GM12878 (cell line): Measurements from ENCODE around the gene RINT1. TPM values are rescaled to one million over a fixed set of nuclear protein-coding genes. Genes with fewer than 3 reads are reported as not detected.

ENCODE experiments used
- ATAC-seq: fragments of 200-7000 bp; cut with Tn5 transposase; 3 replicates; pipeline ENCODE4 v1.9.1; 2020; ENCODE audit warnings: mild to moderate bottlenecking, moderate library complexity
- BruUV-seq: library from RNA; stranded (reverse); fragments of 400-500 nt; replicated peaks from 2 replicates; lab custom pipeline; 2021; lab: Mats Ljungman, UMichigan
- CTCF ChIA-PET: fragments of 300-600 bp; sonication (Branson Sonifier 250); formaldehyde crosslinking; extraction: SDS; loops from one replicate; lab custom pipeline; 2021; ENCODE audit warnings: inconsistent platforms; lab: Yijun Ruan, JAX
- POLR2A ChIA-PET: fragments of 350-600 bp; formaldehyde crosslinking; extraction: SDS; loops from one replicate; lab custom pipeline; 2021; ENCODE audit warnings: inconsistent platforms; lab: Charles Lee
- RAD21 ChIA-PET: fragments of 300-600 bp; sonication (Branson Sonifier 250); formaldehyde crosslinking; loops from one replicate; lab custom pipeline; 2023; ENCODE audit warnings: antibody characterized with exemption; ENCODE audit not compliant: unreplicated experiment; lab: Charles Lee
- SMC1A ChIA-PET: fragments of 300-600 bp; sonication (Branson Sonifier 250); formaldehyde crosslinking; loops from one replicate; lab custom pipeline; 2023; ENCODE audit not compliant: unreplicated experiment, uncharacterized antibody; lab: Charles Lee
- DNase-seq: peaks from one replicate; pipeline ENCODE4 v3.0.0-alpha.2; 2011; ENCODE audit warnings: low read depth, low spot score
- FAIRE-seq: peaks from 3 replicates; lab custom pipeline; 2011; peaks lifted over from hg19 to GRCh38; lab: Jason Lieb, UNC
- H2AFZ ChIP-seq: 2 replicates; pipeline ENCODE4 v1.6.0; 2011; ENCODE audit warnings: low read depth, low read length, control low read depth; ENCODE audit not compliant: control insufficient read depth
- H3K27ac ChIP-seq: 2 replicates; pipeline ENCODE4 v1.5.1; 2011; ENCODE audit warnings: control low read depth; ENCODE audit not compliant: control insufficient read depth, insufficient read depth
- H3K27me3 ChIP-seq, 2 experiments: replicated peaks in 1 of 2; 2 replicates each; pipeline versions ENCODE4 v1.6.0 to v1.6.1; 2011; ENCODE audit warnings: low read length in 1 of 2; ENCODE audit not compliant: control insufficient read depth in 2 of 2, insufficient read depth in 2 of 2
- H3K36me3 ChIP-seq, 2 experiments: 2 replicates each; pipeline ENCODE4 v1.5.1; 2011; ENCODE audit warnings: low read length in 1 of 2; ENCODE audit not compliant: control insufficient read depth in 2 of 2, insufficient read depth in 2 of 2
- H3K4me1 ChIP-seq: 2 replicates; pipeline ENCODE4 v1.6.1; 2011; ENCODE audit warnings: mild to moderate bottlenecking, low read length, moderate library complexity, mixed read lengths; ENCODE audit not compliant: control insufficient read depth, insufficient read depth
- H3K4me2 ChIP-seq: 2 replicates; pipeline ENCODE4 v1.6.0; 2011; ENCODE audit warnings: control low read depth; ENCODE audit not compliant: control insufficient read depth, insufficient read depth
- H3K4me3 ChIP-seq: fragments of 200-600 bp; sonication (generic); 2 replicates; pipeline ENCODE4 v1.5.1; 2016
- H3K79me2 ChIP-seq: 2 replicates; pipeline ENCODE4 v1.6.0; 2011; ENCODE audit warnings: low read length; ENCODE audit not compliant: control insufficient read depth, insufficient read depth
- H3K9ac ChIP-seq: 2 replicates; pipeline ENCODE4 v1.8.0; 2011; ENCODE audit warnings: low read length, control low read depth, mixed read lengths; ENCODE audit not compliant: control insufficient read depth, insufficient read depth
- H3K9me3 ChIP-seq: replicated peaks from 3 replicates; pipeline ENCODE4 v1.5.1; 2011; ENCODE audit warnings: mild to moderate bottlenecking, low read length; ENCODE audit not compliant: control insufficient read depth, insufficient read depth
- H4K20me1 ChIP-seq: 2 replicates; pipeline ENCODE4 v1.6.0; 2011; ENCODE audit not compliant: control insufficient read depth, insufficient read depth
- BACH1 ChIP-seq: fragments of 450-650 bp; IDR thresholded peaks from 2 replicates; pipeline ENCODE4 v1.6.1; 2017; ENCODE audit warnings: mild to moderate bottlenecking, borderline replicate concordance
- JUND ChIP-seq: IDR thresholded peaks from 2 replicates; pipeline ENCODE4 v1.6.1; 2012; ENCODE audit warnings: low read depth, mild to moderate bottlenecking, low read length, improper control_type of control experiment, moderate library complexity
- KLF5 ChIP-seq: fragments of 450-650 bp; IDR thresholded peaks from 2 replicates; pipeline ENCODE4 v1.6.1; 2014; ENCODE audit warnings: mild to moderate bottlenecking; ENCODE audit not compliant: partially characterized antibody
- LARP7 ChIP-seq: fragments of 450-650 bp; IDR thresholded peaks from 2 replicates; pipeline ENCODE4 v1.6.1; 2017; ENCODE audit warnings: mild to moderate bottlenecking
- MEF2A ChIP-seq: IDR thresholded peaks from 2 replicates; pipeline ENCODE4 v1.6.1; 2011; ENCODE audit warnings: low read depth, mild to moderate bottlenecking, low read length, moderate library complexity; ENCODE audit not compliant: insufficient read depth
- PBX3 ChIP-seq: IDR thresholded peaks from 2 replicates; pipeline ENCODE4 v1.6.1; 2011; ENCODE audit warnings: mild to moderate bottlenecking, low read depth, low read length, moderate library complexity; ENCODE audit not compliant: insufficient replicate concordance
- RB1 ChIP-seq: fragments of 450-650 bp; formaldehyde crosslinking; IDR thresholded peaks from 2 replicates; pipeline ENCODE4 v1.6.1; 2017; ENCODE audit warnings: mild to moderate bottlenecking, borderline replicate concordance
- RBBP5 ChIP-seq: fragments of 200-600 bp; sonication (generic); conservative IDR thresholded peaks from 2 replicates; pipeline ENCODE4 v1.6.1; 2016
- SKIL ChIP-seq: fragments of 450-650 bp; IDR thresholded peaks from 2 replicates; pipeline ENCODE4 v1.6.1; 2017; ENCODE audit warnings: mild to moderate bottlenecking, low read depth, inconsistent platforms; ENCODE audit not compliant: poor library complexity, severe bottlenecking
- SPI1 ChIP-seq: IDR thresholded peaks from 2 replicates; pipeline ENCODE4 v1.6.1; 2011; ENCODE audit warnings: low read depth, mild to moderate bottlenecking, low read length, moderate library complexity, borderline replicate concordance; ENCODE audit not compliant: insufficient read depth
- STAT1 ChIP-seq: fragments of 450-650 bp; conservative IDR thresholded peaks from 2 replicates; pipeline ENCODE4 v1.6.1; 2014; ENCODE audit warnings: antibody characterized with exemption, mild to moderate bottlenecking
- TBL1XR1 ChIP-seq: IDR thresholded peaks from 2 replicates; pipeline ENCODE4 v1.6.1; 2012; ENCODE audit warnings: low read depth, low read length, improper control_type of control experiment
- ZBTB40 ChIP-seq: fragments of 450-650 bp; IDR thresholded peaks from 2 replicates; pipeline ENCODE4 v1.6.1; 2016; ENCODE audit warnings: mild to moderate bottlenecking, moderate library complexity, borderline replicate concordance
- ZNF217 ChIP-seq: fragments of 450-650 bp; IDR thresholded peaks from 2 replicates; pipeline ENCODE4 v1.6.1; 2017; ENCODE audit warnings: antibody characterized with exemption, mild to moderate bottlenecking
- ZNF384 ChIP-seq: IDR thresholded peaks from 2 replicates; pipeline ENCODE4 v1.6.1; 2012; ENCODE audit warnings: low read depth, mild to moderate bottlenecking, low read length, improper control_type of control experiment, borderline replicate concordance
- WGBS: methylation state at CpG from one replicate; pipeline ENCODE4 v1.1.6; 2016; ENCODE audit warnings: low lambda C conversion rate; ENCODE audit not compliant: insufficient replicate concordance, insufficient coverage; ENCODE audit errors: missing lambda C conversion rate; 5-methylcytosine and 5-hydroxymethylcytosine counted together
- in situ Hi-C: fragments of 300-500 bp; cut with MboI; formaldehyde crosslinking; loops from 9 replicates; pipeline ENCODE4 v1.14.3; 2018; ENCODE audit warnings: mixed read lengths
- intact Hi-C: fragments of 100-400 bp; cut with micrococcal nuclease; formaldehyde crosslinking; loops from one replicate; pipeline ENCODE4 v1.14.2; 2022; ENCODE audit not compliant: unreplicated experiment
- polyA plus RNA-seq, 11 experiments: library from polyadenylated mRNA; depleted of rRNA in 4 of 11; unstranded in 6 of 11; stranded (reverse) in 5 of 11; fragments of >200 nt; fragmentation: Nextera tagmentation in 4 of 11; fragmentation: Illumina TruSeq in 1 of 11; extraction: Ambion mirVana in 4 of 11; extraction: Trizol in 1 of 11; gene quantifications; 1 replicate in 1 of 11; 2 replicates in 10 of 11; pipeline versions ENCODE4 v1.2.1 to v1.2.3, GENCODE V29; 2011 to 2016; ENCODE audit warnings: inconsistent platforms in 2 of 11, missing spikeins in 2 of 11, low read depth in 1 of 11
- total RNA-seq, 4 experiments: library from RNA; depleted of rRNA in 3 of 4; stranded (reverse); fragments of >200 nt in 3 of 4; fragmentation: Illumina TruSeq in 1 of 4; extraction: Trizol in 1 of 4; gene quantifications; 2 replicates each; pipeline versions ENCODE4 v1.2.1 to v1.2.3, GENCODE V29; 2013 to 2021

Gene RINT1
- total and polyA plus RNA-seq, 10 of the 15 experiments (the other 5 are each of a cell fraction or from before 2014, with no cell fraction given) = 6.7 to 32.3 (median 17.3) TPM

GRCh38 chr7:105532709-105533460, 884 bp downstream of the RINT1 start:
- Histone ChIP-seq H2AFZ (peak overlapping the region; percentile 73), H4K20me1 (no peaks in the 10 kb centered on the region), H3K36me3 (no peaks in the 10 kb centered on the region; a peak in 2 of 4 replicates), H3K27ac (peak overlapping the region; percentile 51), H3K79me2 (peaks cover 19% of the 10 kb centered on the region), H3K4me2 (peak overlapping the region; percentile 90), H3K9me3 (no peaks in the 10 kb centered on the region), H3K4me1 (peaks cover 3% of the 10 kb centered on the region)
- WGBS = 23% methylated on average over 12 of the region's 12 CpGs
- TSS peak; percentile 82 for BruUV-seq
- DNase-seq = no peak
- RAD21 ChIA-PET = interaction anchor here (1.1 to 3.1 kb wide), 3 partner anchors 55 to 550 kb away, joined by 4 to 24 read pairs (median 4); no protein-coding TSS in a partner anchor
- CTCF ChIA-PET = interaction anchor here (0.6 to 3.5 kb wide), 9 partner anchors 10 to 889 kb away, joined by 3 to 24 read pairs (median 4); no protein-coding TSS in a partner anchor
- POLR2A ChIA-PET = interaction anchor here (1.0 kb wide), 1 partner anchor 606 kb away, joined by 3 read pairs; no protein-coding TSS in a partner anchor
- in situ Hi-C loops (no loop called here), intact Hi-C loops (loop anchor here (5.0 kb wide), 1 partner anchor 54 kb away; no protein-coding TSS in a partner anchor)
- SMC1A ChIA-PET = interaction anchor here (1.4 to 1.5 kb wide), 2 partner anchors 47 to 57 kb away, joined by 4 to 6 read pairs; no protein-coding TSS in a partner anchor
- ATAC-seq = no peak
- TF ChIP-seq TBL1XR1 (no peak), STAT1 (no peak), LARP7 (no peak), SKIL (no peak), ZNF384 (no peak), RB1 (no peak), SPI1 (no peak), KLF5 (no peak), BACH1 (no peak), RBBP5 (no peak), JUND (no peak), ZNF217 (no peak), MEF2A (no peak), PBX3 (no peak), ZBTB40 (no peak)
- TF ChIP-seq, all 136 proteins: peak for 0
- no peak for FAIRE-seq
- Histone ChIP-seq H3K4me3 (peak overlapping the region; percentile 93), H3K27me3 (no peaks in the 10 kb centered on the region), H3K9ac (peak overlapping the region; percentile 97)
